ENCODE results near the gene PTPN22. TPM values are rescaled to one million over a fixed set of nuclear protein-coding genes. Genes with fewer than 3 reads are reported as not detected.

The PTPN22 gene
- total and polyA plus RNA-seq, 3 donors from 2014 or later = 0.39 to 1.6 (median 1.4) TPM

GRCh38 chr1:113881661-113882060, 10.1 kb upstream of the PTPN22 start:
- WGBS, 2 donors = 92 to 100% methylated on average over 2 of the region's 2 CpGs
- no peaks in the 10 kb centered on the region for H3K9me3 ChIP-seq
- no peak overlapping the region for H3K4me3 ChIP-seq
- no peak for TF ChIP-seq POLR2A (IDR thresholded peaks at IDR 0.05)
- no peak for TF ChIP-seq CTCF (IDR thresholded peaks at IDR 0.05)
- intact Hi-C loops (cut with DNase I; ENCODE audit: low total_unique reads) = no loop called here
- DNase-seq = no peak
- H3K27me3 ChIP-seq = no peaks in the 10 kb centered on the region
- no peaks in the 10 kb centered on the region for H3K36me3 ChIP-seq (ENCODE audit: low read depth, missing control alignments)
- no peaks in the 10 kb centered on the region for H3K4me1 ChIP-seq
- no peak overlapping the region for H3K27ac ChIP-seq

GRCh38 chr1:113879739-113880038, 8.2 kb upstream of the PTPN22 start:
- DNase-seq = no peak
- no peak for TF ChIP-seq POLR2A (IDR thresholded peaks at IDR 0.05)
- no peak overlapping the region for H3K27ac ChIP-seq
- no peaks in the 10 kb centered on the region for H3K27me3 ChIP-seq
- H3K9me3 ChIP-seq = no peaks in the 10 kb centered on the region
- H3K4me1 ChIP-seq = no peaks in the 10 kb centered on the region
- H3K4me3 ChIP-seq = no peak overlapping the region
- WGBS, 2 donors = 92 to 95% methylated on average over 4 of the region's 4 CpGs
- no peaks in the 10 kb centered on the region for H3K36me3 ChIP-seq (ENCODE audit: low read depth, missing control alignments)
- intact Hi-C loops (cut with DNase I; ENCODE audit: low total_unique reads) = no loop called here

- no peak overlapping the region for H3K27ac ChIP-seq
- H3K36me3 ChIP-seq (ENCODE audit: low read depth, missing control alignments) = no peaks in the 10 kb centered on the region
- no peaks in the 10 kb centered on the region for H3K27me3 ChIP-seq
- H3K4me1 ChIP-seq = no peaks in the 10 kb centered on the region
- no peaks in the 10 kb centered on the region for H3K9me3 ChIP-seq
- TF ChIP-seq CTCF (IDR thresholded peaks at IDR 0.05) (no peak), POLR2A (IDR thresholded peaks at IDR 0.05) (no peak)
- DNase-seq = no peak
- no peak overlapping the region for H3K4me3 ChIP-seq
- WGBS, 2 donors = 89 to 92% methylated on average over 5 of the region's 5 CpGs
- intact Hi-C loops (cut with DNase I; ENCODE audit: low total_unique reads) = no loop called here
Measured at GRCh38 chr1:113876176-113876575, 4.7 kb upstream of the PTPN22 start.

GRCh38 chr1:113875714-113876113, 4.2 kb upstream of the PTPN22 start:
- H3K4me1 ChIP-seq = no peaks in the 10 kb centered on the region
- no peaks in the 10 kb centered on the region for H3K27me3 ChIP-seq
- intact Hi-C loops (cut with DNase I; ENCODE audit: low total_unique reads) = no loop called here
- no peaks in the 10 kb centered on the region for H3K36me3 ChIP-seq (ENCODE audit: low read depth, missing control alignments)
- WGBS, 2 donors = 78 to 89% methylated on average over 2 of the region's 2 CpGs
- no peak for DNase-seq
- TF ChIP-seq CTCF (IDR thresholded peaks at IDR 0.05) (no peak), POLR2A (IDR thresholded peaks at IDR 0.05) (no peak)
- no peaks in the 10 kb centered on the region for H3K9me3 ChIP-seq
- no peak overlapping the region for H3K4me3 ChIP-seq
- H3K27ac ChIP-seq = no peak overlapping the region

- H3K27me3 ChIP-seq = no peaks in the 10 kb centered on the region
- TF ChIP-seq POLR2A (IDR thresholded peaks at IDR 0.05) = no peak
- no peak for TF ChIP-seq CTCF (IDR thresholded peaks at IDR 0.05)
- no peaks in the 10 kb centered on the region for H3K4me1 ChIP-seq
- peak; percentile 17 for DNase-seq
- no peaks in the 10 kb centered on the region for H3K36me3 ChIP-seq (ENCODE audit: low read depth, missing control alignments)
- no peak overlapping the region for H3K4me3 ChIP-seq
- H3K27ac ChIP-seq = no peak overlapping the region
- H3K9me3 ChIP-seq = no peaks in the 10 kb centered on the region
- intact Hi-C loops (cut with DNase I; ENCODE audit: low total_unique reads) = no loop called here
- 72 to 88% methylated on average over 1 of the region's 1 CpG for whole genome bisulfite sequencing, 2 donors
Measured at GRCh38 chr1:113874012-113874879, 2.7 kb upstream of the PTPN22 start.

Data from testis (tissue), 3 donors.